K562 (cell line): Measurements from ENCODE around the gene ANOS1. TPM values are rescaled to one million over a fixed set of nuclear protein-coding genes. Genes with fewer than 3 reads are reported as not detected.

Source experiments
- ATAC-seq: fragments of 200-7000 bp; cut with Tn5 transposase; 3 replicates; pipeline ENCODE4 v1.9.1; 2020; ENCODE audit warnings: moderate library complexity
- BruUV-seq: library from RNA; stranded (reverse); fragments of 400-500 nt; replicated peaks from 2 replicates; lab custom pipeline; 2021; lab: Mats Ljungman, UMichigan
- CTCF ChIA-PET: fragments of 300-600 bp; formaldehyde crosslinking; extraction: SDS; loops from one replicate; lab custom pipeline; 2021; ENCODE audit warnings: low intra/inter-chr PET ratio; lab: Yijun Ruan, JAX
- POLR2A ChIA-PET: fragments of 300-600, 350-650 bp; sonication (Branson Sonifier 250); formaldehyde crosslinking; extraction: SDS; loops from one replicate; lab custom pipeline; 2021; ENCODE audit warnings: antibody characterized with exemption, inconsistent platforms; lab: Yijun Ruan, JAX
- DNase-seq, 4 experiments: peaks; one replicate each; pipeline versions ENCODE4 v3.0.0 to v3.0.0-alpha.2; 2011 to 2018; ENCODE audit warnings: low spot score in 3 of 4, mixed read lengths in 3 of 4; ENCODE audit errors: extremely low read depth in 1 of 4
- FAIRE-seq: peaks from 2 replicates; lab custom pipeline; 2011; peaks lifted over from hg19 to GRCh38; lab: Jason Lieb, UNC
- H2AFZ ChIP-seq: 2 replicates; pipeline ENCODE4 v1.6.0; 2011; ENCODE audit warnings: low read depth, low read length, control low read depth, inconsistent platforms
- H3K27ac ChIP-seq: fragments of 200-600 bp; 3 replicates; pipeline ENCODE4 v1.8.0; 2011; ENCODE audit warnings: low read depth, mild to moderate bottlenecking, control low read depth, inconsistent platforms, low read length, moderate library complexity, mixed read lengths; ENCODE audit errors: extremely low read depth
- H3K27me3 ChIP-seq, 2 experiments: fragments of 300-600 bp in 1 of 2; 2 replicates in 1 of 2; 3 replicates in 1 of 2; pipeline versions ENCODE4 v1.6.0 to v1.8.0; 2011; ENCODE audit warnings: inconsistent platforms in 2 of 2, low read length in 2 of 2, mild to moderate bottlenecking in 1 of 2, mixed read lengths in 1 of 2, moderate library complexity in 1 of 2; ENCODE audit not compliant: control insufficient read depth in 2 of 2, insufficient read depth in 2 of 2
- H3K36me3 ChIP-seq: fragments of 300-600 bp; 3 replicates; pipeline ENCODE4 v1.8.0; 2011; ENCODE audit warnings: mild to moderate bottlenecking, low read length, inconsistent platforms; ENCODE audit not compliant: control insufficient read depth, insufficient read depth
- H3K4me1 ChIP-seq, 2 experiments: fragments of 200-600 bp in 1 of 2; replicated peaks in 1 of 2; 2 replicates in 1 of 2; 3 replicates in 1 of 2; pipeline versions ENCODE4 v1.5.1 to v1.8.0; 2011; ENCODE audit warnings: inconsistent platforms in 2 of 2, low read length in 2 of 2, mild to moderate bottlenecking in 1 of 2, mixed read lengths in 1 of 2, moderate library complexity in 1 of 2; ENCODE audit not compliant: control insufficient read depth in 2 of 2, insufficient read depth in 2 of 2
- H3K4me2 ChIP-seq: 2 replicates; pipeline ENCODE4 v1.6.1; 2011; ENCODE audit warnings: low read length, control low read depth, inconsistent platforms, mixed read lengths; ENCODE audit not compliant: insufficient read depth
- H3K4me3 ChIP-seq: fragments of 200-600 bp; sonication (generic), shearing (Covaris generic); 2 replicates; pipeline ENCODE4 v1.5.1; 2016; ENCODE audit warnings: control low read depth, inconsistent platforms
- H3K79me2 ChIP-seq: fragments of 200-600 bp; 3 replicates; pipeline ENCODE4 v1.8.0; 2011; ENCODE audit warnings: low read length, inconsistent platforms; ENCODE audit not compliant: control insufficient read depth, insufficient read depth
- H3K9ac ChIP-seq, 2 experiments: 2 replicates each; pipeline versions ENCODE4 v1.6.0 to v1.6.1; 2011; ENCODE audit warnings: low read depth in 2 of 2, low read length in 2 of 2, control low read depth in 1 of 2, inconsistent platforms in 1 of 2, mild to moderate bottlenecking in 1 of 2, mixed read lengths in 1 of 2; ENCODE audit not compliant: insufficient read depth in 1 of 2
- H3K9me1 ChIP-seq: one replicate; pipeline ENCODE4 v1.6.0; 2011; ENCODE audit warnings: inconsistent platforms, mild to moderate bottlenecking, low read length, moderate library complexity; ENCODE audit not compliant: control insufficient read depth, insufficient read depth
- H3K9me3 ChIP-seq: replicated peaks from 2 replicates; pipeline ENCODE4 v1.5.1; 2011; ENCODE audit warnings: low read depth, low read length, inconsistent platforms; ENCODE audit not compliant: control insufficient read depth, insufficient read depth
- H4K20me1 ChIP-seq: replicated peaks from 2 replicates; pipeline ENCODE4 v1.6.1; 2011; ENCODE audit warnings: low read length, inconsistent platforms, mixed read lengths; ENCODE audit not compliant: control insufficient read depth, insufficient read depth
- ARID3B ChIP-seq: fragments of 250-450 bp; sonication (Bioruptor Pico); IDR thresholded peaks from 2 replicates; pipeline ENCODE4 v1.4.0; 2020; ENCODE audit warnings: borderline replicate concordance
- BDP1 ChIP-seq: IDR thresholded peaks from 3 replicates; pipeline ENCODE4 v1.6.1; 2011; ENCODE audit not compliant: insufficient read length, insufficient read depth
- CBX8 ChIP-seq: fragments of 200-600 bp; sonication (generic); IDR thresholded peaks from 2 replicates; pipeline ENCODE4 v1.6.1; 2012; ENCODE audit warnings: borderline replicate concordance, mixed run types, low read depth, mild to moderate bottlenecking, moderate library complexity, mixed read lengths, low read length, control low read depth, inconsistent platforms; ENCODE audit not compliant: poor library complexity, severe bottlenecking; ENCODE audit errors: extremely low read depth
- DMBX1 ChIP-seq: fragments of 250-450 bp; sonication (Bioruptor Pico); IDR thresholded peaks from 2 replicates; pipeline ENCODE4 v1.8.0; 2022; ENCODE audit warnings: inconsistent platforms, mild to moderate bottlenecking, moderate library complexity, borderline replicate concordance
- GMEB1 ChIP-seq: fragments of 250-450 bp; sonication (Bioruptor Pico); IDR thresholded peaks from 2 replicates; pipeline ENCODE4 v1.4.0; 2020; ENCODE audit warnings: mild to moderate bottlenecking
- HDAC2 ChIP-seq: fragments of 450-650 bp; IDR thresholded peaks from 2 replicates; pipeline ENCODE4 v1.6.1; 2016; ENCODE audit warnings: mild to moderate bottlenecking
- ILK ChIP-seq: fragments of 450-650 bp; IDR thresholded peaks from 2 replicates; pipeline ENCODE4 v1.6.1; 2016; ENCODE audit warnings: missing genetic modification characterization, low read depth, mild to moderate bottlenecking, missing compliant biosample characterization, moderate library complexity, borderline replicate concordance
- PKNOX1 ChIP-seq: fragments of 450-650 bp; IDR thresholded peaks from 2 replicates; pipeline ENCODE4 v1.6.1; 2016
- POLR2B ChIP-seq: fragments of 450-650 bp; IDR thresholded peaks from 2 replicates; pipeline ENCODE4 v1.6.1; 2018; ENCODE audit warnings: low read depth; ENCODE audit not compliant: partially characterized antibody
- SIRT6 ChIP-seq: IDR thresholded peaks from one replicate; pipeline ENCODE4 v1.6.1; 2012; ENCODE audit warnings: low read depth, mild to moderate bottlenecking, control low read depth, inconsistent platforms, low read length, moderate library complexity
- TEAD1 ChIP-seq, 2 experiments: fragments of 450-650 bp in 1 of 2; sonication (generic) in 1 of 2; formaldehyde crosslinking; IDR thresholded peaks; 2 replicates each; pipeline versions ENCODE4 v1.4.0 to v1.8.0; 2020 to 2022; ENCODE audit warnings: mild to moderate bottlenecking in 2 of 2, missing genetic modification reagents in 1 of 2
- WHSC1 ChIP-seq: IDR thresholded peaks from one replicate; pipeline ENCODE4 v1.6.1; 2012; ENCODE audit warnings: low read length, control low read depth, inconsistent platforms
- ZNF778 ChIP-seq: fragments of 450-650 bp; formaldehyde crosslinking; IDR thresholded peaks from 2 replicates; pipeline ENCODE4 v1.4.0; 2020; ENCODE audit warnings: mild to moderate bottlenecking, moderate library complexity
- ZNF830 ChIP-seq: fragments of 250-450 bp; sonication (Bioruptor Pico); IDR thresholded peaks from 2 replicates; pipeline ENCODE4 v1.5.0; 2021; ENCODE audit warnings: mild to moderate bottlenecking
- WGBS: fragments of 100-300 bp; shearing (Covaris generic); methylation state at CpG from one replicate; pipeline ENCODE4 v1.1.6; 2016; ENCODE audit warnings: low coverage, mixed read lengths; ENCODE audit not compliant: insufficient coverage; ENCODE audit errors: missing lambda C conversion rate; 5-methylcytosine and 5-hydroxymethylcytosine counted together
- in situ Hi-C: fragments of 300-500 bp; cut with MboI; formaldehyde crosslinking; loops from 4 replicates; pipeline ENCODE4 v1.15.0; 2018; ENCODE audit warnings: inconsistent platforms, mixed read lengths
- intact Hi-C: fragments of 100-400 bp; cut with micrococcal nuclease; formaldehyde crosslinking; loops from 2 replicates; pipeline ENCODE4 v1.14.2; 2022
- polyA plus RNA-seq, 8 experiments: library from polyadenylated mRNA; depleted of rRNA in 4 of 8; stranded (reverse) in 5 of 8; unstranded in 3 of 8; fragments of >200 nt; fragmentation: Nextera tagmentation in 2 of 8; fragmentation: Illumina TruSeq in 1 of 8; extraction: Ambion mirVana in 2 of 8; extraction: Trizol in 1 of 8; gene quantifications; 2 replicates each; pipeline versions ENCODE4 v1.2.1 to v1.2.3, GENCODE V29; 2011 to 2014; ENCODE audit warnings: inconsistent platforms in 1 of 8, missing spikeins in 1 of 8
- total RNA-seq, 7 experiments: library from RNA; depleted of rRNA in 6 of 7; stranded (reverse); fragments of >200 nt in 6 of 7; fragmentation: Illumina TruSeq in 2 of 7; extraction: Trizol in 2 of 7; gene quantifications; 2 replicates each; pipeline versions ENCODE4 v1.2.1 to v1.2.3, GENCODE V29; 2011 to 2021; ENCODE audit warnings: low replicate concordance in 1 of 7
- TF ChIP-seq, protein P1 (sequence below): fragments of 250-450 bp; sonication (Bioruptor Pico); IDR thresholded peaks from 2 replicates; pipeline ENCODE4 v1.8.0; 2021; ENCODE audit warnings: mild to moderate bottlenecking, moderate library complexity

The ANOS1 gene
- total and polyA plus RNA-seq, 9 of the 15 experiments (the other 6 are each of a cell fraction or from before 2014, with no cell fraction given): 0.04 TPM; not detected in 8

GRCh38 chrX:8730812-8731558, 952 bp downstream of the ANOS1 start (continued):
- TF ChIP-seq DMBX1 (CRISPR knock-in tag): no peak
- no peak for TF ChIP-seq SIRT6
- no peak for TF ChIP-seq ZNF830 (CRISPR knock-in tag)
- TF ChIP-seq TEAD1 (CRISPR knock-in tag; IDR thresholded peaks at IDR 0.05): no peak
- TF ChIP-seq BDP1: no peak
- no peak for TF ChIP-seq WHSC1
- TF ChIP-seq CBX8: no peak
- no peak for TF ChIP-seq ARID3B

- no peak for ATAC-seq
- ChIA-PET CTCF (no interaction called here), POLR2A (no interaction called here)
- Histone ChIP-seq H3K4me3 (no peak overlapping the region), H3K9me3 (no peaks in the 10 kb centered on the region), H3K9me1 (no peaks in the 10 kb centered on the region), H3K27ac (no peak overlapping the region), H3K4me1 (no peaks in the 10 kb centered on the region), H3K27me3 (no peaks in the 10 kb centered on the region), H3K36me3 (no peaks in the 10 kb centered on the region), H3K79me2 (no peaks in the 10 kb centered on the region), H3K9ac (no peak overlapping the region), H2AFZ (no peak overlapping the region), H3K4me2 (no peak overlapping the region), H4K20me1 (no peaks in the 10 kb centered on the region)
- no peak for FAIRE-seq
- 0% methylated on average over 2 of the region's 2 CpGs for WGBS
- intact Hi-C loops: no loop called here
- no peak for DNase-seq
- BruUV-seq: no TSS peak
- in situ Hi-C loops: loop anchor here (10.0 kb wide), 1 partner anchor 735 kb away; no protein-coding TSS in a partner anchor
- TF ChIP-seq ZNF778 (no peak), ILK (tag) (no peak), GMEB1 (no peak), POLR2B (no peak), PKNOX1 (no peak), BDP1 (no peak), HDAC2 (no peak)
- TF ChIP-seq, protein P1, sequence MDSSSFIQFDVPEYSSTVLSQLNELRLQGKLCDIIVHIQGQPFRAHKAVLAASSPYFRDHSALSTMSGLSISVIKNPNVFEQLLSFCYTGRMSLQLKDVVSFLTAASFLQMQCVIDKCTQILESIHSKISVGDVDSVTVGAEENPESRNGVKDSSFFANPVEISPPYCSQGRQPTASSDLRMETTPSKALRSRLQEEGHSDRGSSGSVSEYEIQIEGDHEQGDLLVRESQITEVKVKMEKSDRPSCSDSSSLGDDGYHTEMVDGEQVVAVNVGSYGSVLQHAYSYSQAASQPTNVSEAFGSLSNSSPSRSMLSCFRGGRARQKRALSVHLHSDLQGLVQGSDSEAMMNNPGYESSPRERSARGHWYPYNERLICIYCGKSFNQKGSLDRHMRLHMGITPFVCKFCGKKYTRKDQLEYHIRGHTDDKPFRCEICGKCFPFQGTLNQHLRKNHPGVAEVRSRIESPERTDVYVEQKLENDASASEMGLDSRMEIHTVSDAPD (CRISPR knock-in tag): no peak
Measured at GRCh38 chrX:8729811-8730210, 2.1 kb downstream of the ANOS1 start.
